Stimulated activated CD8-positive, alpha-beta memory T cell treated with anti-CD3 and anti-CD28 coated beads, Interleukin-15, amount 100 ng/mL, for 1 hour (primary cell): ENCODE results near the gene WWP2.
A peak's percentile ranks its signal among the peaks of the same experiment; 100 is the strongest.
"Not testable (repeated sequence)": the region's sequence is repeated elsewhere in the genome, so short reads cannot be mapped to it uniquely, and the experiment has no call there.

ENCODE experiments used
- DNase-seq: peaks from one replicate; pipeline ENCODE4 v3.0.0-alpha.2; 2020; ENCODE audit warnings: low read depth

Gene WWP2

GRCh38 chr16:69761983-69762813, at the start of gene WWP2:
Gene WWP2 (plus strand): TSS chr16:69762332. CDS start chr16:69787011, 24,679 bp downstream.
- DNase-seq: peak; percentile 46

GRCh38 chr16:69712914-69713581, 49.1 kb upstream of the WWP2 start:
- no peak for DNase-seq

GRCh38 chr16:69717066-69717465, 45.1 kb upstream of the WWP2 start:
- no peak for DNase-seq

- DNase-seq: no peak
Observed at GRCh38 chr16:69718111-69718764, 43.9 kb upstream of the WWP2 start.

GRCh38 chr16:69720822-69721430, 41.2 kb upstream of the WWP2 start:
- DNase-seq: no peak

GRCh38 chr16:69721441-69721957, 40.6 kb upstream of the WWP2 start:
- no peak for DNase-seq

- no peak for DNase-seq
Observed at GRCh38 chr16:69724414-69724873, 37.7 kb upstream of the WWP2 start.

- DNase-seq: no peak
Observed at GRCh38 chr16:69724981-69725479, 37.1 kb upstream of the WWP2 start.

- DNase-seq: no peak
Observed at GRCh38 chr16:69725480-69726312, 36.4 kb upstream of the WWP2 start.

GRCh38 chr16:69726313-69727060, 35.6 kb upstream of the WWP2 start, which contains the start of gene NQO1:
Gene NQO1 (minus strand): TSS chr16:69726560. CDS start chr16:69726439, 121 bp downstream.
- DNase-seq: peak; percentile 63

GRCh38 chr16:69727916-69728270, 34.2 kb upstream of the WWP2 start:
- no peak for DNase-seq

- not testable (repeated sequence) for DNase-seq
Observed at GRCh38 chr16:69729030-69729429, 33.1 kb upstream of the WWP2 start.

GRCh38 chr16:69731280-69731679, 30.9 kb upstream of the WWP2 start:
- DNase-seq: not testable (repeated sequence)

- no peak for DNase-seq
Observed at GRCh38 chr16:69732101-69732500, 30.0 kb upstream of the WWP2 start.

GRCh38 chr16:69741519-69741918, 20.6 kb upstream of the WWP2 start:
- DNase-seq: no peak

GRCh38 chr16:69741951-69742904, 19.9 kb upstream of the WWP2 start:
- no peak for DNase-seq

- no peak for DNase-seq
Observed at GRCh38 chr16:69744363-69745231, 17.5 kb upstream of the WWP2 start.

- no peak for DNase-seq
Observed at GRCh38 chr16:69745232-69745612, 16.9 kb upstream of the WWP2 start.
